Parathyroid adenoma (tissue), 2 donors: Measurements from ENCODE around the gene FMNL2.
"Not testable (repeated sequence)": the region's sequence is repeated elsewhere in the genome, so short reads cannot be mapped to it uniquely, and the experiment has no call there.

Source experiments
- H2AFZ ChIP-seq: fragments of 300-600 bp; sonication (generic); one replicate; pipeline ENCODE4 v1.7.0; 2017; ENCODE audit warnings: antibody characterized with exemption, mild to moderate bottlenecking
- H3K27ac ChIP-seq: fragments of 300-600 bp; sonication (generic); one replicate; pipeline ENCODE4 v1.7.0; 2017
- H3K27me3 ChIP-seq: fragments of 300-600 bp; sonication (generic); one replicate; pipeline ENCODE4 v1.7.0; 2017; ENCODE audit warnings: low read length; ENCODE audit not compliant: control insufficient read depth, insufficient read depth
- H3K36me3 ChIP-seq: fragments of 300-600 bp; sonication (generic); one replicate; pipeline ENCODE4 v1.7.0; 2017; ENCODE audit warnings: low read length; ENCODE audit not compliant: control insufficient read depth, insufficient read depth
- H3K4me1 ChIP-seq: fragments of 300-600 bp; sonication (generic); one replicate; pipeline ENCODE4 v1.7.0; 2017; ENCODE audit warnings: control low read depth
- H3K4me2 ChIP-seq: fragments of 300-600 bp; sonication (generic); one replicate; pipeline ENCODE4 v1.7.0; 2017; ENCODE audit warnings: low read length
- H3K4me3 ChIP-seq: fragments of 300-600 bp; sonication (generic); one replicate; pipeline ENCODE4 v1.7.0; 2017; ENCODE audit warnings: low read depth, low read length
- H3K79me2 ChIP-seq: fragments of 300-600 bp; sonication (generic); one replicate; pipeline ENCODE4 v1.7.0; 2017; ENCODE audit warnings: control low read depth
- H3K9ac ChIP-seq: fragments of 300-600 bp; sonication (generic); one replicate; pipeline ENCODE4 v1.7.0; 2017; ENCODE audit warnings: mild to moderate bottlenecking
- H3K9me3 ChIP-seq: fragments of 300-600 bp; sonication (generic); one replicate; pipeline ENCODE4 v1.7.0; 2017; ENCODE audit warnings: low read length; ENCODE audit not compliant: control insufficient read depth
- CTCF ChIP-seq: fragments of 300-600 bp; sonication (generic); IDR thresholded peaks from one replicate; pipeline ENCODE4 v1.7.0; 2017; ENCODE audit warnings: antibody characterized with exemption, mild to moderate bottlenecking
- donor health status: primary hyperparathyroidism.

FMNL2 gene

GRCh38 chr2:152468899-152469692 lies 134.1 kb downstream of the FMNL2 start:
- H3K9ac ChIP-seq, result no peak overlapping the region
- H3K9me3 ChIP-seq, result no peaks in the 10 kb centered on the region
- no peak overlapping the region for H3K4me2 ChIP-seq
- no peak overlapping the region for H3K27ac ChIP-seq
- H3K36me3 ChIP-seq, result no peaks in the 10 kb centered on the region
- peaks cover 14% of the 10 kb centered on the region for H3K79me2 ChIP-seq
- no peak overlapping the region for H3K4me3 ChIP-seq
- H3K27me3 ChIP-seq, result no peaks in the 10 kb centered on the region
- TF ChIP-seq CTCF, result no peak
- peaks cover 30% of the 10 kb centered on the region for H3K4me1 ChIP-seq
- H2AFZ ChIP-seq, result peak overlapping the region; percentile 22

DNA sequence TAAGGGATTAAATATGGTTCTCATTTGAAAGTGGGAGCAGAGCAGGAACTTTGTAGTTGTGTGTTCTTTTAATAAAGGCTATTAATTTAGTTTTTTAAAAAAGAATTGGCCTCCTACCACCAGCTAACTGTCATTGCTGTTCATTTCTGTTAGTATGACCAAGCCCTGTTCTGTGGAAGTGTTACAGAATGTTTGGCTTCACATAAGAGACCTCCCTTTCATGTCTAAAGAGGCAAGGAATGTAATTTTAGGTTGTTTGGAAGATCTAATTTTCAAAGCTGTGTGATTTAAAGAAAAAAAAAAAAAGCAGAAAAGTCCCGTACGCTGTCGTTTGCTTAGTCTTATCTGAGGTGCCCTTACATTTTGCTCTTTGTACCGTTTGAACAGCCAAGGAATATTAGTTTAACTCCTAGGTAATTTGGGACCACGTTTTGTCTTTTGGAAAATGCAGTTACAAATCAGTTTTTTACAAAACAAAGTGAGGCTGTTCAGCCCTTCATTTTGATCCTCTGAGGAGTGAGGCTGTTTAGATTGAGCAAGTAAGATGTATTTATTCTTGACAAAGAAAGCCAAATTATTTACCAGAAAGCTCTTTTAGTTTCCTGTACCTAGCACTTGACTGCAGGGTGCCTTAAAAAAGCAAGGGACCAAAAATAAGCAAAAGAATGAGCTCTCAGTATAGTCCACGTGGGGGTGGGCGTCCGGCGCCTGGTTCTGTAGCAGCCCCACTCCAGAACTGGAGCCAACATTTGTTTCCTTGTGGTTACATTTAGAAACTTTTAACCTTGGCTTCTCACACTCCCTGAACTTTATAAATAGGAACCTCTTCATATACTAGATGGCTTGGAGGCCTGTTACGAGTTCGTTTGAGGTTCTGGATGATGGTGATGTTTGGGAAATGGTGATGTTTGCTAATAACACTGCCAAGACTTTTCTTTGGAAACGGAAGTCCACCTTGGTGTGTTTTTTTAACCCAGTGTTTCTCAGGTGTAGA lies 136.2 kb downstream of the FMNL2 start:
- Histone ChIP-seq H3K79me2 (peaks cover 10% of the 10 kb centered on the region), H3K9ac (no peak overlapping the region), H3K27me3 (no peaks in the 10 kb centered on the region), H3K36me3 (no peaks in the 10 kb centered on the region), H2AFZ (no peak overlapping the region), H3K4me2 (no peak overlapping the region), H3K4me1 (peaks cover 17% of the 10 kb centered on the region), H3K27ac (no peak overlapping the region), H3K9me3 (no peaks in the 10 kb centered on the region), H3K4me3 (no peak overlapping the region)
- no peak for TF ChIP-seq CTCF

DNA sequence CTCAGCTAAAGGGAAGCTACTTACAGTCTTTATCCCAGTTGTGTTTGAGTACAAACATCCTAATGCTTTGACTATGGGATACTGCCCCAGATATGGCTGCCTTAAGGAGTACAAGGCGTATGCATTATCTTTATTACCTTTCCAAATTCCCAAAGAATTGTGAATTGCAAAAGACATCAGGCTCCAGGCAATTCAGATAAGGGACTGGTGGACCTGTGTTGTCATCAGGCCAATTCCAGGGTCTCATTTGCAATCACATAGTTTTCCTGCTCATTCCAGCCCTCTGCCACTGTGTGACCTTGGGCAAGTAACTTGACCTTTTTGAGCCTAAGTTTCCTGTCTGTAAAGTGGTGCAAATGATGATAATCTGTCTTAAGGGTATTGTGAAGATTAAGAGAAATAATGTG lies 137.5 kb downstream of the FMNL2 start:
- Histone ChIP-seq H3K4me1 (peaks cover 8% of the 10 kb centered on the region), H3K27me3 (no peaks in the 10 kb centered on the region), H3K9ac (no peak overlapping the region), H2AFZ (no peak overlapping the region), H3K36me3 (no peaks in the 10 kb centered on the region), H3K79me2 (peaks cover 10% of the 10 kb centered on the region), H3K4me2 (no peak overlapping the region), H3K27ac (no peak overlapping the region), H3K4me3 (no peak overlapping the region), H3K9me3 (no peaks in the 10 kb centered on the region)
- no peak for TF ChIP-seq CTCF

DNA sequence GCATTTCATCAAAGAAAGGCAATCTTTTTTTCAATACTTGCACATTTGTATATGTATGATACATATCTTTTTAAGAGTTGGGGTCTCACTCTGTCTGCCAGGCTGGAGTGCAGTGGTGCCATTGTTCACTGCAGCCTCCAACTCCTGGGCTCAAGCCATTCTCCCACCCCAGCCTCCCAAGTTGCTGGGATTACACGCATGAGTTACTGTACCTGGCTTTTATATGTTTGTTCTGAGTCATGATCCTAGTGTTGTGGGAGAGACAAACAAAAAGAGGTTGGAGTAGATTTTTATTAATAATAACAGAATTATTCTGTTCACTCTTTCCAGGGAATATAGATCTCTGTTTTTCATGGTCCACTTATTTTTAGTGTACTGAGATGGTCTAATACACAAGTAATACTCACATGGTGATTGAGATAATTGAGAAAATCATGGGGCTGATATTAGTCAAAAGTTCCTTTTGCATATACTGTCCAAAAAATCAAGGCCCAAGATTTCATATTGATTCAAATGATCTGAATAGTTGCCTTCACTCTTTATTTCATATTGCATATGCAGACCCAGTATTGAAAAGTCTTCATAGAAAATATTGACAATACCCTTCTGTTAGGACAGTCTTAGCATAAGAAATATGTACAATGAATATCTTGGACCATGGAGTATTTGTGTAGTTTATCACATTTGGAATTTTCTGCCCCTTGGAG lies 138.3 kb downstream of the FMNL2 start:
- H3K9me3 ChIP-seq, result no peaks in the 10 kb centered on the region
- H3K79me2 ChIP-seq, result peaks cover 10% of the 10 kb centered on the region
- no peak for TF ChIP-seq CTCF
- no peak overlapping the region for H3K4me2 ChIP-seq
- H3K27me3 ChIP-seq, result no peaks in the 10 kb centered on the region
- H3K36me3 ChIP-seq, result no peaks in the 10 kb centered on the region
- no peak overlapping the region for H3K27ac ChIP-seq
- H3K4me3 ChIP-seq, result no peak overlapping the region
- H3K4me1 ChIP-seq, result peaks cover 6% of the 10 kb centered on the region
- H3K9ac ChIP-seq, result no peak overlapping the region
- H2AFZ ChIP-seq, result no peak overlapping the region

DNA sequence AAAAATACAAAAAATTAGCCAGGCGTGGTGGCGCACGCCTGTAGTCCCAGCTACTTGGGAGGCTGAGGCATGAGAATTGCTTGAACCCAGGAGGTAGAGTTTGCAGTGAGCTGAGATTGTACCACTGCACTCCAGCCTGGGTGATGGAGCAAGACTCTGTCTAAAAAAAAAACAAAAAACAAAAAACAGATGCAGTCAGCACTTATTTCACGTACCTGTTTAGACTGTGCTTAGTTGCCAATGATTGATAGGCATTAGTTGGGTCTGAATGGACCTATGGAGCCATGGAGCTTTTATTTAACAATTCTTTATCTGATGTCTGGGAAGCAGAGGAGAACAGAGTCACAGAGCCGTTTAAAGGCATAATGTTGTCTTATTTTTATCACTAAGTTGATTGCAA lies 139.5 kb downstream of the FMNL2 start:
- not testable (repeated sequence) for H3K4me2 ChIP-seq, H3K79me2 ChIP-seq, H3K27me3 ChIP-seq, H3K27ac ChIP-seq, H3K4me1 ChIP-seq, H3K9ac ChIP-seq, H2AFZ ChIP-seq, H3K4me3 ChIP-seq, H3K36me3 ChIP-seq, H3K9me3 ChIP-seq
